ENCODE measurements around the gene XXYLT1.

XXYLT1 gene

DNA sequence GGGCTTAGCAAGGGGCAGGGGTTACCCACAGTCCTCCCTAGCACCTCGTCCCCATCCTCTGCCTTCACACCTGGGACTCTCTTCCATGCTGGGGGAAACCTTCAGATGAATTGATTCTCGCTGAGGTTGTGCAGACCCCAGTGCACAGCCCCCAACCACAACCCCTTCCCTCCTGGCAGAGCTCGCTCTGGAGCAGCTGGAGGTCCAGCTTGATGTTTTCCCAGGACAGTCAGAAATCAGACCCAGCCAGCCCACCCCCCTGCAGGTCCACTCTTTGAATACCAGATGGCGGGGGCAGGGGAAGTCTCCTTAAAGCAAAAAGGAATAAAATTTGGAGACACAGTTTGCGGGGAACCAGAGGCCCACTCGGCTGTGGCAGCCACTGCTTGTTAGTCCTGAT is 234.4 kb downstream of the XXYLT1 start:
- no peak for DNase-seq

DNA sequence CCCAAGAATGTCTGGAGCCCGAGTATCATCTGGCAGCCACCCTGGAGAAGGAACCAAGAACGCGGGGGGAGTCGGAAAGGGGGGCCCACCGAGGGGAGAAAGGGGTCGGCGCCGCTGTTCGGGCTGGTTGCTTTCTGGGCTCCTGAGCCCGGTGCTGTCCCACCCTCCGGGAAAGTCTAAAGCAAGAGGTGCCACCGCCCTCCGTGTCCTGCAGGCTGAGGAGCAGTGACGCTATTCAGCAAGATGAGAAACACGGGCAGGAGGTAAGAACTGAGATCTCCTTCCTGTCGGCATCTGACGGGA is 234.8 kb downstream of the XXYLT1 start:
- DNase-seq: no peak

DNA sequence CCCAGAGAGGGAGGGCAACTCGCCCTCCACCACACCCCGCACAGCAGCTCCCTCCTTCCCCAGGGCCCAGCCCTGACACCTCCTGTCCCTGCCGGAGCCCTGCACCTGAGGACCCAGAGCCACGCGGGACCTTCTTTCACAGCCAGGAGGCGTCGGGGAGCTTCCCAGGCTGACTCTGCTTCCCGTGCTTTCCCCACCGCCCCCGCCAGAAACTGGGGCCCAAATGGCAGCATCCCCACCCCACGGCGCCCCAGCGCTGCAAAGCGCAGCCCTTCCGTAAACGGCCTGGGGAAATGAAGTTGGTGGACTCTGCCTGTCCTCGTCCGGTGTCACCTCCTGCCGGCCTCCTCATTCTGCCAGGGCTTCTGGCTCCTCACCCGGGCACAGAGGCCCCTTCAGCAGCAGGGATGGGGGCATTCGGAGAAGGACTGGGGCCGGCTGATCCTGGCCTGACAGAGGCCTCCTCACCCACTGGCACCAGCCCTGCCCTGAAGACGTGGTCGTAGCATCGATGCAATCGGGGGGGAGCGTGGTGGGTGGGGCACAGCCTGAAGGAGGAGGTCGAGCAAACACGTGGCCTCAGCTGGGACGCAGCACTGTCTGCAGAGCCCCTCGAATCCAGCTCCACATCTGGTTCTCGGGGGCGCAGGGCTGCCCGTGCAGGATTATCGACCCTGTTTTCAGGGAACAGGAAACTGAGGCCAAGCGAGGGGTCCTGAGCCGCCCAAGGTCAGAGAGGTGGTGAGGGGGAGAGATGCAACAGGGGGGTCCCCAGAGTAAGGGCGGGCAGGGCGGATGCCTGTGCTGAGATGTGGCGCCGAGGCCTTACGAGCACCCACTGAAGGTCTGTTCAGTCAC is 235.4 kb downstream of the XXYLT1 start:
- DNase-seq: no peak

DNA sequence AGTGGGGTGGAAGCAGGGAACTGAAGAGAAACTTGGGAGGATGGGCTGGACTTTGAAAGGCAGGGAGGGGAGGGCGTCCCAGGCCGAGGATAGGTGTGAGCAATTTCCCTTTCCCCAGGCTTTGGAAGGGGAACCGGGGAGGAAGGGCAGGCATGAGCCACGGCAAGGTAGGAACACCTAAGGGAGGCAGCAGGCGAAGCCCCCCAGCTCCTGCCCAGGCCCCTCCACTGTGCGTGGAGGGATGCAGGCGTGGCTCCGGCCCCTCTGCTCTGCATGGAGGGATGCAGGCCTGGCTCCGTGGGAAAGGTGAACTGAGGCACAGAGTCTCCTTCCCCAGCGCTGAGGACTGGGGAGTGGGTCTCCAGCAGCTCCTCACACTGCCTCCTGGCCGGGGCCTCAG is 236.4 kb downstream of the XXYLT1 start:
- no peak for DNase-seq

DNA sequence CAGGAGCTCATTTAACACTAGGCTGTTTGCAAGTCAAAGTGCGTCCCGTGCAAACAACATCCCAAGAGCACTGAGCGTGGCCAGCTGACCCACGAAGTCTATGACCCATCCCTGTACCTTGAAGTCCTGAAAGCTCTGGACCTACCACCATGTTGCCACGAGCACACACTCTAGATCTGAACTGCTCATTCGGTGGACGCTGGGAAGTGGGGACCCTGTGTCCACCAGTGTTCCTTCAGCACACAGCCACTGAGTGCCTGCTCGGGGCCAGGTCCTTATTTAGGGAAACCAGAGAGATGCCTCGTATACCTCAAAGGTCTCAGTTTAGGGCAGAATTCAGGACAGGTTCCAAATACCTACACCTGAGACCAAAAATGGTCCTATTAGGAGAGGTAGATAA is 236.9 kb downstream of the XXYLT1 start:
- no peak for DNase-seq

DNA sequence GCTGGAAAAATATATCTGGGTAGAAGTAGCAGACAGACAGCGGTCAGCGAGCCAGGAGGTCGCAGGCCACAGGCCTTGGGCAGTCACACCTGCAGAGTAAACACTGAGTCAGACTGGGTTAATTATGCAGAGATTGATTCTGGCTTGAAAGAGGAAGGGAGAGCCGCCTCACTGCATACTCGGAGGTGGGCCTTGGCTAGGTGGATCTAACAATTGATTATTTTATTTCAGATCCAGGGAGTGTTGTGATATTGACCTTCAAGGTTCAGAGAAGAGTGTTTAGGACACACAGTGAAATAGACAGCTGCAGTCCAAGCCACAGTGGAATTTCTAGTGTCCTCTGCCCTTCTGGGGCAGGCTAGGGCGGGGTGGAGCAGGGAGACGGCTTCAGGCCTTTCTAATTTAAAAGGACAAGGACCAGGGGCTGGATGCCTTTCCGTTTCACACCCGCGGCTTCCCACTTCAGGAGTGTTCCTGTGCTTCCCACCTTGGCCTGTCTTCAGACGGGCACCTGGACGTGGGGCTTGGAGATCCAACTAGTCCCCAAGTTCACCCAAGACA is 237.3 kb downstream of the XXYLT1 start:
- DNase-seq: no peak

DNA sequence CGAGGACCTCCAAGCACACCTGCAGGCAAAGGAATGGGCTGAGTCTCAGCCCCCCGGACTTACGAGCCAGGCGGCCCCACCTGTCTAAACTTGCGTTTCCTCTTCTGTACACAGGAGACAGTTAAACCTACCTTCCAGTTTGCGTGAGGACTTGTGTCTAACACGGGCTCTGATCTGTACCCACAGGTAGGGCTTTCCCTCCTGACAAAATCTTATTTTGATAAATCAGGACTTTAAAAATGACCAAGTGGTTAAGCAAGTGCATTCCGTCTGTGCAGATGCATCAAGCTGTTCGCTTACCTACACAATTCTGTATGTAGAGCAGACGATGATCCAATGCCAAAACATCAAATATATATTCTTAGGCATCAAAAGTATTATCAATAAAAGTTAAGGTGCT is 238.0 kb downstream of the XXYLT1 start:
- DNase-seq: no peak

DNA sequence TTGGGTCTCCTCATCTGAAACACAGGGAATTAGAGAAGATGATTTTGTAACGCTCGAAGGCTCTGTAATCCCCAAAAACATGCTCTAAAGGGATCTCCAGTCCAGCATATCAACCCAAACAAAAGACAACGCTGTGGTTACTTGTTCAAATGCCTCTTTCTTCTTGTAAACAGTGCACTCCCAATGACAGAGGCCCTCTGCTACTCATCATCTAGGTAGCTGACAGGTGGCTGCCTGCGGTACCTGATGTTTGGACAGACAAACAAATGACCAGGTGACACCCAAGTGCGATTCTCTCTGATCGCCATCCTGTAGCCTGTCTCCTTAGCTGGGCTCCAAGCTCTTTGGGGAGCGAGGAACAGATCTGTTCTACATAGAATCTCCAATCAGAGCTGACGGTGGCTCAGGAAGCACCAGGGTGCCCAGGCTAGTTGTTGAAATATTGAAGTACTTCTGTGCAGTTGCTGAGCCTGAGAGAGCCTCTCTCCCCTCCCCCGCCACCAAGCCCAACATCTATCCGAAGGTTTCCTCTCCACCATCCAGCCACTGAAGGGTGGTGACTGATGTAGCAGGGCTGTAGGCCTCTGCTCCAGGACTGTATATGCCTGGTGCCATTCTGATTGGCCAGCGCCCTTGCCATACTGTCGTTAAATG is 238.7 kb downstream of the XXYLT1 start:
- no peak for DNase-seq

DNA sequence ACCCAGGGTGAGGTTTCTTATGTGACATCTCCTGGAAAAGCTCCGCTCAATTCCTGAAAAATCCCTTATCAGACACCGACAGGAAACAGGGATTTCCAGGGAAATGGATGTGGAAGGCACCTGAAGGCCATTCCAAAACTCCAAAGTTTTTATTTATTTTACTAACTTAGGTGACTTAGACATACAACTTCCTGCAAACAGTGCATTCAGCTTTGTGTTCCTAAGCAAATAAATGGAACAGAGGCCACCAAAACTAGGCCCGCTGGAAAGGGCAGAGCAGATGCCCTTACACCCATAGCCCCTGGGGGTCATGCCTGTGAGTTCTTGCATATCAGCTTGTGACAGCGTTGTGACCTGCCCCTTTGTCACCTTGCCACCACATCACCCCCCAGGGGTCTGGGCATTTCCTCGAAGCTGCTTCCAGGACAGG is 239.4 kb downstream of the XXYLT1 start:
- DNase-seq: no peak

DNA sequence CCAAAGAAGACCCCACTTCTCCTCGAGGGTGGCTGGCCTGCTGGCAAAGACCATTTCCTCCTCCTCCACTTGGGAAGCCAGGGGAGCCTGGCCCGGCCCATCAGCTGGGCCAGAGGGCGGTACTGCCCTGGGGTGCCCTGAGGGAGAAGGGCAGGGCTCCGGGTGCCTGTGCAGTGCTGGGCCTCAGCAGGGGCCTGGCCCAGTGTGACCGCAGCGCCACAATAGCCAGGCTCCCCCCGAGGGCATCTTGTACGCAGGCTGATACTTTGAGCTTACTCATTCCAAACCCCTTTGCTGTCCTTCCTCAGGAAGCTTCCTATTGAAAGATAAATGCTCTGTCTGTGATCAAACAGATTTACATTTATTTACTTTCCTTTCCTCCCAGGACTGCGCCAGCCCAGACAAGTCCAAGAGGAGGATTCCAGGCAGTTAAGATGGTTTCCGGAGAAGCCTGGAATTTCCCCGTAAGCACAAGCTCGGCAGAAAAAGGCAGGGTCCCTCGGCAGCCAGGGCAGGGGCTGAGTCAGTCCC is 240.1 kb downstream of the XXYLT1 start:
- DNase-seq: peak; percentile 32

DNA sequence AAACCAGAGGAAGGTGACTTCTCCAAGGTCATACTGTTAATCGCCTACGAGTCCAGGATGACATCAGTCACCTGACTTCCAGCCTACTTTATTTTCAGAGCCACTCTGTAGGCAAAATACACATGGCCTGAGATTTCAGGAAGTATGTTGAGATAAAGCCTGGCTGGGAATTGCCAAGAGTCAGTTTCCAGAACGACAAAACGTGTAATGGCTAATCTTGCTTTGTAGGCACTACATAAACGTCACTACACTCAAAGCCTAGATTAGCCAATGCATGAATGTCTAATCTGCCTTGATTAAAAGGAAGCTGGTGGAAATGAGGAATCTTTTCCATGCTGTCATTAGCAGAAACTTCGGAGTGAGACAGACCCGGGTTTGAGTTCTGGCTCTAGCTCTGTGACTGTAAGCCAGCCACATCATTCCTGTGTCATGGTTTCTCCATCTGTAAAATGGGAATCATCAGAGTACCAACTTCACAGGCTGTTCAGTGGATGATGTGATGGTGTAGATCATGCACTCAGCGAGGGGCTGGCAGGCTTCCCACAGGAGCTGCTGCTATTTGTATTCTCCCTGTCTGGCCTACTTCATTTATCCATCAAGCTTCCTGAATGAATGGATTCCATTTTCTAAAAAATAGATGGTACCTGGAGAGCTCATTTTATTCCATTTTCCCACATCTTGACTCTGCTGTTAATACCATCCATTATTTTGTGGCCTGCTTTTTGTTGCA is 241.9 kb downstream of the XXYLT1 start:
- DNase-seq: no peak

DNA sequence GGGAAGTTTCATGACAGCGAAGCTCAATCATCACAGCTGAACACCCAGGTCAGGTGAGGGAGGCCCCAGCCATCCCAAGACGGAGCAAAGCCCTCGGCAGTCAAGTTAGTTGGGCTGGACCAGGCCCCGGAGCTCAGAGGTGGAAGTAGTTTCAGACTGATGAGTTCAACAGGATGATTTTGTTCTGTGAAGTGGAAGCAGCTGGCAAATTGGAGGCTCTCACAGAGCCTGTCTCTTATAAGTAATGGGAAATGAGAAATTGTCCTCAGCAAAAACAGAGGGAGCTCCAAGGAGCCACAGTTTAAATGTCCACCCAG is 245.1 kb downstream of the XXYLT1 start:
- no peak for DNase-seq

DNA sequence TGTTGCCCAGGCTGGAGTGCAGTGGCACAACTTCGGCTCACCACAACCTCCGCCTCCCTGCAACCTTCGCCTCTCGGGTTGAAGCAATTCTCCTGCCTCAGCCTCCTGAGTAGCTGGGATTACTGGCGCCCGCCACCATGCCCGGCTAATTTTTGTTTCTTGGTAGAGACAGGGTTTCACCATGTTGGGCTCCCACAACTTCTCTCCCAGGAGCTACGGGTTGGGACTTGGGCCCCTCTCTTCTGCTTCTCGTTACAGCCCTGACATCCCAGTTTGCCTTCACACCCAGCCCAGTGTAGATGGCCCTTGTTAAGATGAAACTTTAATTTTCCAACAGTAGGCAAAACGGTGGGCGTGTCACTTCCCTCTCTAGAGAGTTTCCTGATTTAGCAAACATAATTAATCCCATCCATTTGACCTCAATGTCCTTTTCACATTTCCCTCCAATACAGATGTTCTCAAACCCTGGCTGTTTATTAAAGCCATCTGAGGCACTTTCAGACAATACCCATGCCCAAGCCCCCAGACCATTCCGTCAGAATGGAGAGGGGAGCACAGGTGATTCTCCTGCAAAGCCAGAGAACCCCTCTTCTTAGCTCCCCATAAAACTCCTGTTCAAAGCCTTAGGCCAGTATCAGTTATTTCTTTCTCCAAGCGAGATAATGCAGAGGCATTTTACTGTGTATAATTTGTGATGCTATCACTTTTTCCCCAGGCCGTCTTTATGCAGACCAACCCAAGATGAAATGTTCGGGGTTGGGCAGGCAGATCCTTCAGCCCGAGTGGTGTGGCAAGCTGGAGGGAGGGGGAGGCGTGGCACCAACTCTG is 245.7 kb downstream of the XXYLT1 start:
- no peak for DNase-seq

DNA sequence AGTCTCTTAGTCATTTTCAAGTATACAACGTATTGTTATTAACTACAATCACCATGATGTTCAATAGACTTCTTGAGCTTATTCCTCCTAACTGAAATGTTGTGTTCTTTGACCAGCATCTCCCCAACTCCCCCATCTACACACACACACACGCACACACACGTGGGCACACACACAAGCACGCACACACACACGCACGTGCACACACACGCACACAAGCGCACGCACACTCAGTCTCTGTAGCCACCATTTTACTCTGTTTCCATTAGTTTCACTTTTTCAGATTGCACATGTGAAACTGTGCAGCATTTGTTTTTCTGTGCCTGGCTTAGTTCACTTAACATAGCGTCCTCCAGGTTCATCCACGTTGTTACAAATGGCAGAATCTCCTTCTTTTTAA is 247.0 kb downstream of the XXYLT1 start:
- no peak for DNase-seq

DNA sequence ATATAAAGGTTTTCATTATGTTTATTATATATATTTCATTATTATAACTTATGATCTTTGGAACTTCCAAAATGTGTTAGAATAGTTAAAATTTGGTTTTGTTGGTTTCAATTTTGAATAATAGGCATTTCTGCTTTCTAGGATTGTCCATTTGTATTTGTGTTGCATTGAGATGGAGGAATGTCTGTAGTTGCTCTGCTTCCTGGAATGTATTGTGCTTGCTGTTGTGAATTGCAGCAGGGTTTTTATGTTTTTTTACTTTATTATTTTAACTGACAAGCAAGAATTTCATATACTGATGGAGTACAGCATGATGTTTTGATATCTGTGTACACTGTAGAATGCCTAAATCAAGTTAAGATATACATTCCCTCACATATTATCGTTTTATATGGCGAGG is 247.4 kb downstream of the XXYLT1 start:
- no peak for DNase-seq

DNA sequence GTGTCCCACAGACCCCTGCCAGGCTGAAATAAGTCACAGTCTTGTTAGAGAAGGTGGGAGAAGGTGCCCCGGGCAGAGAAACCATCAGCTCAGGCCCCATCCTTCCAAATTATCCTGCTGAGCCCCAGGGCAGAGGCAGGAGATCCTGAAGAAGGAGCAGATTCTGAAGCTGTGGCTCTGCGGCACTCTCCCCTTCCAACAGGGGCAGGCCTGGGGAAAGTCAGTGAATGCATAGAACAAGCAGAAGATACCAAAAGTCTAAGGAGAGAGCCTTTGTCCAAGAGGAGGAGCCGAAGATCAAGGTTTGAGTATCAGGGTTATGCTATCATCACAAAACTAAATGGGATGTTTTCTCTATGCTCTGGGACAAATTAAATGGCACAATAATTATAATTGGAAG is 249.3 kb downstream of the XXYLT1 start:
- no peak for DNase-seq

DNA sequence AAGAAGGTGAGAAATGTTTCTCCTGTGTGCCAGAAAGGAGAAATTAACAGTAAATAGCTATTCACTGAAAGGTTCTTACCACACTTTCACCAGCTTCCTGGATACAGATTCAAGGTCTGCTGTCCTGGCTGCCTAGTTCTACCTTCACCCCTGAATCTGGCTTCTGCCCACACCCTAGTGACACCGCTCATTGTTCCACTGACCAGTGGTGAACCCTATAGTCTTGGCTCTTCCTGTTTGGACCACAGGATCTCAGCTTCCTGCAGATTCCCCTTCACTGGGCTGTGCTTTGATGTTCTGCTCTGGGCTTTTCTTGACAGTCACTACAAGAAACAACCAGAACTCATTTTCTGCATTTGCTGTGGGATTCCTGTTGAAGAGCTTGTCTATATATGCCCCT is 250.0 kb downstream of the XXYLT1 start:
- DNase-seq: no peak

DNA sequence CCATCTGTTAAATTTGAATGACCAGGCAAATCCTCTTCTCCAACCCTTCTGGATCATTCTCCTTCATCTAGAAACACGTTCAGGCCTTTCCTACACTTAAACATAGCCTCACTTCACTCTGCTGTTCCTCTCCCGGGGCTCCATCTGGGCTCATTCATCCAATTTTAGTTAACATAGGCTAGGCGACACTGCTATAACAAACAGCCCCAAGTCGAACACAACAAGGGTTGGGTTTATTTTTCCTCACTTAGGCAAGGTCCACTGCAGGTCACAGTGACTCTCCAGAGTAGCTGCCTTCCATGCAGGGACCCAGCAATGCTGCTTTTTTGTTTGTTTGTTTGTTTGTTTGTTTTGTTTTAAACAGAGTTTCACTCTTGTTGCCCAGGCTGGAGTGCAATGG is 250.8 kb downstream of the XXYLT1 start:
- DNase-seq: no peak

DNA sequence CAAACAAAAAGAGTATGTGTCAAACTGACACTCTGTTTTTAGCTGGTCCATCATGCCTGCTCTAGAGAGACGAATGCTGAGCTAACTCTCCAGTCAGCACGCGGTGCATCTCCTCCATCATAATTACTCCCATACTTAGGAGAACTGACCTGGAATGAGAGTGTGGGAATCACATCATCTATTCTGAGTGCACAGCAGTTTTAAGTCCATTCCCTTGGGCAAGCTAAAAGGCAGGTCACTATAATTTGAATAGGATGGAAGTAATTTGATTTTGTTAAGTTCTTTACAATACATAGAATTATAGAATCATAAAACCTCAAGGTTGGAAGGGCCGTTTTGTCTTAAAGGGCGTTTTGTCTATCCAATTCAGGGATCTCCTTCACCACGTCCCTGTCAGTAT is 251.6 kb downstream of the XXYLT1 start:
- DNase-seq: no peak

Data from fibroblast of skin of right quadriceps (primary cell).